ENCODE data around the gene KRTAP10-9.
"Not testable (repeated sequence)": the region's sequence is repeated elsewhere in the genome, so short reads cannot be mapped to it uniquely, and the experiment has no call there.

KRTAP10-9 gene, protein sequence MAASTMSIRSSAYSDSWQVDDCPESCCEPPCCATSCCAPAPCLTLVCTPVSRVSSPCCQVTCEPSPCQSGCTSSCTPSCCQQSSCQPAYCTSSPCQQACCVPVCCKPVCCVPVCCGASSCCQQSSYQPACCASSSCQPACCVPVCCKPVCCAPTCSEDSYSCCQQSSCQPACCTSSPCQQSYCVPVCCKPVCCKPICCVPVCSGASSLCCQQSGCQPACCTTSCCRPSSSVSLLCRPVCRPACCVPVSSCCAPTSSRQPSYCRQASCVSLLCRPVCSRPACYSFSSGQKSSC

DNA sequence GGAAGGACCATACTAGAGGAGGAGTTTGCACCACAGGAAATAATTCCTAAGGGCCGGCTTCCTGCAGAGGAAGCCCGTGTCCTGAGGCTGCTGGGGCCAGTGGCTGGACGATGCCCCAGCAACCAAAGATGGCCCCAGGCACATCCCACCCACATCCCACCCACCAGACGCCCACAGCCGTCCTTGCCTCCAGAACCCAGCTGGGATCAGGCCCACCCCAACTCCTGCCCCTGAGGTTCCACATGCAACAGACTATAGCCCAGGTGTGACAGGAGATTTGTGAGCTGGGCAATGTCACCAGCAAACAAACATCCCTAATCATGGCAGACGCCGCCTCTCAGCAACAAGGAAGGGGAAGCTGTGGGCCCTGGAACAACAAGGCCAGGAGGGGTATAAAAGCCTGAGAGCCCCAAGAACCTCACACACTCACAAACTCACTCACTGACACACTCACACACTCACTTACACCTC, at the start of gene KRTAP10-9:
TSS of gene KRTAP10-9 (plus strand) at position 421 of the 471 bp plus-strand sequence. CDS start 79 bp downstream, outside the sequence.
- no peak for DNase-seq (ENCODE audit: low spot score)
- TF ChIP-seq, protein P1, sequence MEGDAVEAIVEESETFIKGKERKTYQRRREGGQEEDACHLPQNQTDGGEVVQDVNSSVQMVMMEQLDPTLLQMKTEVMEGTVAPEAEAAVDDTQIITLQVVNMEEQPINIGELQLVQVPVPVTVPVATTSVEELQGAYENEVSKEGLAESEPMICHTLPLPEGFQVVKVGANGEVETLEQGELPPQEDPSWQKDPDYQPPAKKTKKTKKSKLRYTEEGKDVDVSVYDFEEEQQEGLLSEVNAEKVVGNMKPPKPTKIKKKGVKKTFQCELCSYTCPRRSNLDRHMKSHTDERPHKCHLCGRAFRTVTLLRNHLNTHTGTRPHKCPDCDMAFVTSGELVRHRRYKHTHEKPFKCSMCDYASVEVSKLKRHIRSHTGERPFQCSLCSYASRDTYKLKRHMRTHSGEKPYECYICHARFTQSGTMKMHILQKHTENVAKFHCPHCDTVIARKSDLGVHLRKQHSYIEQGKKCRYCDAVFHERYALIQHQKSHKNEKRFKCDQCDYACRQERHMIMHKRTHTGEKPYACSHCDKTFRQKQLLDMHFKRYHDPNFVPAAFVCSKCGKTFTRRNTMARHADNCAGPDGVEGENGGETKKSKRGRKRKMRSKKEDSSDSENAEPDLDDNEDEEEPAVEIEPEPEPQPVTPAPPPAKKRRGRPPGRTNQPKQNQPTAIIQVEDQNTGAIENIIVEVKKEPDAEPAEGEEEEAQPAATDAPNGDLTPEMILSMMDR (IDR thresholded peaks at IDR 0.05; ENCODE audit: borderline replicate concordance, control extremely low read depth, extremely low read depth, insufficient read depth, missing control alignments), result no peak
- in situ Hi-C loops (cut with MboI; ENCODE audit: low sequenced_read_pairs, unreplicated experiment), result no loop called here

DNA sequence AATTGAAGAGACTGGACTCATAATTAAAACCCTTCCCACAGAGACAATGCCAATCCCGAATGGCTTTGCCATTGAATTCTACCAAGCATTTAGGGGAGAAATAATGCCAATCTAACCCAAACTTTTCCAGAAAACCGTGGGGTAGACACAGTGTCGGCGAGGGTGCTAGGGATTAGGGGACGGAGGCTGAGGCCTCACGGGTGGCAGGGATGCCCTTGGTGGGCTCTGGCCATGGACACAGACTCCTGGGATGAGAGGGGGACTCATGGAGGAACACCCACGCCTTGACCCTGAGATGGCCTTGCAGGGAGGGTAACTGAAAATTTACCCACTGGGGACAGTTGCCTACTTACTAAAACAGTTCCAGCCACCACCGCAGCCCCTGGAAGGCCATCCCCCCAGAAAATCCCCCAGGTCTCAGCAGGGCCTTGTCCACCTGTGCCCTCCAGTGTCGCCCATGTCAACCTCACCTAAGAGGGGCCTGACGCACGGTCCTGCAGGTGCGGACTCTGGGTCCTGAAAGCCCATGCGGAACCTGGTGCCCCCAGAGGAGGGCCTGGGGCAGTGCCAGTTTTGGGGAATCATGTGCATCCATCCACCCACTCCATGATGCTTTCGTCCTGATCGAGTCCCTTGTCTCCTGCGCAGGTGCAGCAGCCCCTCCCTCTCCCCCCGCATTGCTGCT, 48.4 kb upstream of the KRTAP10-9 start:
- TF ChIP-seq, protein P1 (IDR thresholded peaks at IDR 0.05; ENCODE audit: borderline replicate concordance, control extremely low read depth, extremely low read depth, insufficient read depth, missing control alignments), result no peak
- DNase-seq (ENCODE audit: low spot score), result no peak
- in situ Hi-C loops (cut with MboI; ENCODE audit: low sequenced_read_pairs, unreplicated experiment), result no loop called here

DNA sequence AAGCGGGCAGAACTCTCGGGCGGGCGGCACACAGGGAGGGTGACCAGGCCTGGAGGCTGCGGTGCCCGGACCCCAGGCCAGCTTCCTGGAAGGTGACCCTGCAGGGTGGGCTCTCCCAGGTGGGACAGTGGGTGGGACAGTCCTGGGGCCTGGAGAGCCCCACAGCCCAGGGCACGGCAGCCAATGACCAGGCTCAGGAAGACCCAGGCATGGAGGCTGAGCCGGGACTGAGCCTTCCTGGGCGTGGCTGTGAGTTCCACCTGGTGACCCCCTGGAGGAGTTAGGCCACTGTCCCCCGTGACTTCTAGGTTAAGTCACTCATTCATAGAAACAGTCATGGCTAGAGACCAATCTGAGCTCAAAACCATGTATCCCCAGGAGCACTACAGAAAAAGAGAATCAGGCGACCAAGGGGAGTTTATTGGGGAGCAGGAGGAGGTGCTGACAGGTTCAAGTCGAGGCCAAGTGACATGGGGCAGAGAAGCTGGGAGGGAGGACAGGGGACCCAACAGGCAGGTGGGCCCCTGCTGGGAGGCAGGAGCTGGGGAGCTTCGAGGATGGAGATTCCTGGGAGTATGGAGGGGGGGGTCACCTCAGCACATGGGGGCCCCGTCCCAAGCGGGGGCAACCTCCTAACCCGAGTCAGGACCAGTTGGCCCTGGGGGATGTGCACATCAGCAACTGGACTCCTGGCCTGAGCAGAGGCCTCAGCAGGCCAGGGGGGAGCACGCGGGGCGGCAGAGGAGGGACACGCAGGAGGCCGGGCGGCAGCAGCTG, 47.6 kb upstream of the KRTAP10-9 start:
- no peak for DNase-seq (ENCODE audit: low spot score)
- TF ChIP-seq, protein P1 (IDR thresholded peaks at IDR 0.05; ENCODE audit: borderline replicate concordance, control extremely low read depth, extremely low read depth, insufficient read depth, missing control alignments), result no peak
- in situ Hi-C loops (cut with MboI; ENCODE audit: low sequenced_read_pairs, unreplicated experiment), result no loop called here

- in situ Hi-C loops (cut with MboI; ENCODE audit: low sequenced_read_pairs, unreplicated experiment), result no loop called here
- TF ChIP-seq, protein P1 (IDR thresholded peaks at IDR 0.05; ENCODE audit: borderline replicate concordance, control extremely low read depth, extremely low read depth, insufficient read depth, missing control alignments), result no peak
- no peak for DNase-seq (ENCODE audit: low spot score)
Observed at GRCh38 chr21:44579833-44580144, 47.1 kb upstream of the KRTAP10-9 start.

GRCh38 chr21:44580231-44580821, 46.6 kb upstream of the KRTAP10-9 start, which contains the start of gene KRTAP10-5:
Gene KRTAP10-5, minus strand, starts transcription at chr21:44580604. Its CDS starts 26 bp downstream, at chr21:44580578.
- DNase-seq (ENCODE audit: low spot score); in situ Hi-C loops (cut with MboI; ENCODE audit: low sequenced_read_pairs, unreplicated experiment): not testable (repeated sequence)

GRCh38 chr21:44581158-44581557, 45.7 kb upstream of the KRTAP10-9 start:
- no peak for DNase-seq (ENCODE audit: low spot score)
- in situ Hi-C loops (cut with MboI; ENCODE audit: low sequenced_read_pairs, unreplicated experiment), result no loop called here
- TF ChIP-seq, protein P1 (IDR thresholded peaks at IDR 0.05; ENCODE audit: borderline replicate concordance, control extremely low read depth, extremely low read depth, insufficient read depth, missing control alignments), result no peak
